Hypothalamus (tissue), 51 donors: ENCODE measurements around the gene GRIA1.
A peak's percentile ranks its signal among the peaks of the same experiment; 100 is the strongest.

Experiments used
- DNase-seq, 51 donors: peaks; one replicate each; lab custom pipeline; 2025; lab: John Stamatoyannopoulos, UW

The GRIA1 gene

GRCh38 chr5:153490118-153491037 is at the start of gene GRIA1:
Gene GRIA1, plus strand, starts transcription at chr5:153490670.
- peak in 17 of 51 donors; percentile 1 to 62 (median 27) for DNase-seq

- DNase-seq: peak in 1 of 51 donors; percentile 14
These were observed 44.4 kb upstream of the GRIA1 start for GRCh38 chr5:153445875-153446579.

- peak in 1 of 51 donors; percentile 31 for DNase-seq
These were observed 42.9 kb upstream of the GRIA1 start for GRCh38 chr5:153447534-153447933.

GRCh38 chr5:153456354-153456753 is 34.1 kb upstream of the GRIA1 start:
- no peak for DNase-seq

GRCh38 chr5:153456993-153457392 is 33.5 kb upstream of the GRIA1 start:
- DNase-seq: no peak

- DNase-seq: no peak
These were observed 32.2 kb upstream of the GRIA1 start for GRCh38 chr5:153458268-153458667.

- DNase-seq: no peak
These were observed 31.3 kb upstream of the GRIA1 start for GRCh38 chr5:153459051-153459743.

DNA sequence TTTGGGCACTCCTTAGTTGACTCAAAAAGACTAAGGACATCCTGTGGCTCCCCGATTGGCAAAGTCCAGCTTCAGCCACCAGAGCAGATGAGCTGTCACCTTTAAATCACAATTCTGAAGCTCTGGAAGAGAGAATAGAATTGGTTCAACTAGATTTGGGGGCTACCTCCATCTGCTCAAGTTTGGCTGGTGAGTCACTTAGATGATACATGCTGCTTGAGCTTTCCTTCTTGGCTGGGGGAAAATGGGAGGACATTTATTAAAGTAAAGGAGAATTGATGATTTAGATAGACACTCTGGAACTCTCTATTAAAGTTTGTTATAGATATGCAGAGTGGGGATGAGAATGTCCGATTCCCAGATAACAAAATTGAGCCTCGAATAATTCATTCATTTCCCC is 30.0 kb upstream of the GRIA1 start:
- DNase-seq: no peak

GRCh38 chr5:153461341-153461740 is 29.1 kb upstream of the GRIA1 start:
- DNase-seq: no peak

DNA sequence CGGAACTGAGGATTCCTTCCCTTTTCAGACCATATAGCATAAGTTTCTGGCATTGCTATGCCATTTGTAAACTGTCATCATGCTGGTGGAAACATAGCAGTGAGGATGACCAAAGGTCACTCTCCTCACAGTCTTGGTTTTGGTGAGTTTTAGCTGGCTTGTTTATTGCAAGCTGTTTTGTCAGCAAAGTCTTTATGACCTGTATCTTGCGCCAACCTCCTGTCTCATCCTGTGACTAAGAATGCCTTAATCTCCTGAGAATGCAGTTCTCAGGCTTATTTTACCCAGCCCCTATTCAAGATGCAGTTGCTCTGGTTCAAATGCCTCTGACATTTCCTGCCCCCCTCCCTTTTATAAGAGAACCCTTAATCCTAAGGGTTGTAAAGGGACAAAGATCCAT is 26.7 kb upstream of the GRIA1 start:
- DNase-seq: no peak

- no peak for DNase-seq
These were observed 22.9 kb upstream of the GRIA1 start for GRCh38 chr5:153467546-153467945.

DNA sequence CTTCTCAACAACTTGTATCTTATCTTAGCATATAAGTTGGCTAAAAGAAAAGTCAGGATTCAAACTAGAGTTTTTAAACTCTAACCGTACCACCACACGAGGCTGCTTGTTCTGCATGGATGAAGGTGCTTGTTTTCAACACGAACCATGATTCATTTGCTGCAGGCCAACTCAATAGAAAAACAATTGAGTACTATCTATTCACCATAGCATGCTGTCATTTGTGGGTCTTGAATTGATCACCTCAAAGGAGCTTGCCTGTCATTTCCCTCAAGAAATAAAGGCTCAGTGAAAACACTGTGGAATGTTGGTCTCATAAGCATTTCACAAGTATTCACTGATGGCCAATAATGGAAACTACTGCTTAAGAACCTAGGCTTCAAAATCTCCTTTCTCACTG is 21.0 kb upstream of the GRIA1 start:
- DNase-seq: no peak

GRCh38 chr5:153470736-153471135 is 19.7 kb upstream of the GRIA1 start:
- no peak for DNase-seq

DNA sequence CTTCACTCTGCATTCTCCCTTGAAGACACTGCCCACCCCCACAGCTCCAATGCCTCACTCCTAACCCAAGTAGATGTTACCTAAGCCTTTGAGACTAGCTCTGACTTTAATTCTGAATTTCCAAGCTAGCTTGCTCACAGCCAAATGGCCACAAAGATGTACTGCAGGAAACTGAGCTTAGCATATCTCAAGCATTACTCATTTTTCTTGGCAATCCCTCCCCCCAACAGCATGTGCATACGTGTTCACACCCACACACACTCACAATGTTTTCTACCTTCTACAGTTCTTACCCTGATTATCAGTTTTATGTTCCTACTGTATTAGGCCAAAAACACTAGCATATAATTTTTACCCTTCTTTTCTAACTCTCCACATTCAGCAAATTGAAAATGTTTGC is 13.7 kb upstream of the GRIA1 start:
- no peak for DNase-seq

- no peak for DNase-seq
These were observed 10.1 kb upstream of the GRIA1 start for GRCh38 chr5:153480401-153480800.

GRCh38 chr5:153483482-153483881 is 7.0 kb upstream of the GRIA1 start:
- no peak for DNase-seq

DNA sequence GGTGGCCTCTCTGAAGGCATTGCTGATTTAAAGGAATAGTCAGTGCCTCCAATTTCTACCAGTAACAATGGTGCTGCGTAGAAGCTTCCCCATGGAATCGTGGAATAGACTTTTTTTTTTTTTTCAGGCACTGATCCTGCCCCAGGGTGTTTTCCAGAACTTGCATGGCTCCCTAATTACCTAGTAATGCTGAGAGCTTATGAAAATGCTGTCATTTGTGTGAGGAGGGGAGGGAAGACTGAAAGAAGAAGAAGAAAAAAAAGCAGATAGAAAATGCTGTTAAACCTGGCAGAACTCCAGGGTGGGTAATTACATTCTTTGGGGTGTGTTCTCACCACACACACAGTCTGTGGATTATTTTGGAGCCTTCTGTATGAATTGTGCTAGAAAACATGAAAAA is 4.8 kb upstream of the GRIA1 start:
- no peak for DNase-seq

- DNase-seq: no peak
These were observed 3.7 kb upstream of the GRIA1 start for GRCh38 chr5:153486771-153487170.

DNA sequence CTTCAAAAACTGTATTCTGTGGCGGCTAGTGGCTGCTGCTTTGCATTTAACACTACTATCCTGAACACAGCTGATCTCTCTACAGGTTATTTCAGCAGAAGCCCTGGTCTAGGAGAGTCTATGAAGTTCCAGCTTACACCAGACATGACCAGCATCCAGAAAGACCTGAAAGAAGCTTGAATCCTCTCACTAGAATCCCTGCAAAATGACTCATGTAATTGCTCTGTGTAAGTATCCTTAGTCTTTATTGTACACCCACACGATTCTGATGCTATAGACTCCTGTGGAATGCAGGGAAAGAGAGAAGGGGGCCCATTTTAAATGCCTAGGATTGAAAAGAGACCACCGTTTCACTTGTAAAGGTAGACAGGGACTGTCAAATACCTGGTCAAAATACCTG is 859 bp upstream of the GRIA1 start:
- peak in 1 of 51 donors; percentile 44 for DNase-seq

DNA sequence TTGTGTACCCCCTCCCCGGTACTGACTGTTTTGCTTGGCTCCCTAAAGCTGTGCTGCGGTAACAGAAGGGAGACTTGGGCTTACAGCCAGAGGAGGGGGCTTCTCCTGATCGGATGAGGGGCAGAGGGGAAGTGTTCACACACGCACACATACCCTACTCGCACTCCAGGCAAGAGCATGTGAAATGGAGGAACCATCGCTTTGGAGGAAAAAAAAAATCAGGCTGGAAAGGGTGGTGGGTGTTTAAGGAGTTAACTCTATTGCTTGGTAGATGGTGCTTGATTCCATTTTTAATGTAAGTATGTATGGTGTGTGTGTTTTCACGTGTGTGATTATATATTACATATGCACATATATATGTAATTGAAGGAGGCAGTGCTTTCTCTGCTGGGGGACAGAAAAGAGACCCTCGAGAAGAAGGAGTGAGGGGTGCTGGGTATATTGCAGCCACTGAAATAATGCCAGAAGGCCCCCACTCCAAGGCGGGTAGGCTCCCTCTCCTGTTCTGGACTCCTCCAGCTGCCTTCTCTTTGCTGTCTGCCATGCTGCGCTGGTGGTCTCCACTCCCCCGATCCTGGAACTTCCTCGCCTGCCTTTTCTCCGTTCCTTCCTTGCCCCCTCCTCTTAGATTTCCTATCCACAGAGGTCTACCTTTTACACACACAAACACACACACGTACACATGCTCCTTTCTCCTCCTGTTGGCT is 721 bp downstream of the GRIA1 start:
- DNase-seq: no peak

DNA sequence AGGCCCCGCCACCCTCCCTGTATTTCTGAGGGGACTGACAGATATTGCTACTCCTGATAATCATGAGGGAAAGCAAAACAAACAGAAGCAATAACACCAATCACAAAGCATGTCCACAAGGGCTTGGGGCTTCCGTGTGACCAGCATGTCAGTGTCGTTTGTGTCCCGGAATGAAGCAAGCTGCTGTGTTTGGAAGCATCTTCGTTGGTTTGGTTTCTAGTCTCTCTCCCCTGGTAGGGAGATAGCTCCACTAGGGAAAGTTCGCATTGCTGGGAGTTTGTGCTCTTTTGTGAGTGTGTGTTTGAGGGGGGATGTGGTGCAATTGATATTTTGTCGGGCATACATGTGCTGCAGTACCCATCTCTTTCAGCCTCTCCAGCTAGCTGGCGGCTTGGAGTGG is 1.4 kb downstream of the GRIA1 start:
- DNase-seq: peak in 2 of 51 donors; percentile 42 to 47
